ENCODE results near the gene EIF6.
"Not testable (repeated sequence)": the region's sequence is repeated elsewhere in the genome, so short reads cannot be mapped to it uniquely, and the experiment has no call there.

Gene EIF6

GRCh38 chr20:35254448-35254999 is 30.0 kb downstream of the EIF6 start:
- FAIRE-seq = no peak

- no peak for FAIRE-seq
These were observed 31.6 kb downstream of the EIF6 start for GRCh38 chr20:35253010-35253409.

- not testable (repeated sequence) for FAIRE-seq
These were observed 32.0 kb downstream of the EIF6 start for GRCh38 chr20:35252598-35252997.

GRCh38 chr20:35252037-35252461 is 32.5 kb downstream of the EIF6 start:
- no peak for FAIRE-seq

- FAIRE-seq = no peak
These were observed 33.0 kb downstream of the EIF6 start for GRCh38 chr20:35251613-35251940.

- FAIRE-seq = no peak
These were observed 35.7 kb downstream of the EIF6 start for GRCh38 chr20:35248641-35249475.

- FAIRE-seq = no peak
These were observed 37.8 kb downstream of the EIF6 start for GRCh38 chr20:35246723-35247122.

GRCh38 chr20:35243986-35244385 is 40.6 kb downstream of the EIF6 start:
- no peak for FAIRE-seq

- no peak for FAIRE-seq
These were observed 41.3 kb downstream of the EIF6 start for GRCh38 chr20:35243317-35243716.

GRCh38 chr20:35240811-35241293 is 43.7 kb downstream of the EIF6 start:
- FAIRE-seq = no peak

GRCh38 chr20:35240083-35240810 is 44.3 kb downstream of the EIF6 start:
- FAIRE-seq = no peak

GRCh38 chr20:35238735-35239134 is 45.8 kb downstream of the EIF6 start:
- no peak for FAIRE-seq

- no peak for FAIRE-seq
These were observed 46.4 kb downstream of the EIF6 start for GRCh38 chr20:35238170-35238569.

- no peak for FAIRE-seq
These were observed 47.1 kb downstream of the EIF6 start for GRCh38 chr20:35237486-35237885.

GRCh38 chr20:35235881-35236280 is 48.7 kb downstream of the EIF6 start:
- FAIRE-seq = no peak

- FAIRE-seq = no peak
These were observed 52.0 kb downstream of the EIF6 start for GRCh38 chr20:35232575-35232974.

All from TTC549 (cell line).